ENCODE results near the gene S100PBP. TPM values are rescaled to one million over a fixed set of nuclear protein-coding genes. Genes with fewer than 3 reads are reported as not detected.

The S100PBP gene
- total RNA-seq, 1 experiment from 2014 or later: 50.1 TPM

- no peak overlapping the region for H2BK12ac ChIP-seq (ENCODE audit: insufficient read length, low read depth, low read length)
- H3K79me1 ChIP-seq (ENCODE audit: insufficient read depth, low read depth, low read length, poor library complexity, severe bottlenecking): peaks cover 11% of the 10 kb centered on the region
- H3K27ac ChIP-seq (ENCODE audit: insufficient read length, low read depth, low read length): no peak overlapping the region
- TF ChIP-seq CTCF (conservative IDR thresholded peaks at IDR 0.05): no peak
- no peak overlapping the region for H4K91ac ChIP-seq (ENCODE audit: insufficient read length, low read depth, low read length)
- no peak overlapping the region for H2AK5ac ChIP-seq (ENCODE audit: insufficient read length, low read length)
- DNase-seq: no peak
- no peak overlapping the region for H3K9ac ChIP-seq (ENCODE audit: extremely low read depth, insufficient read length, low read length)
- no peaks in the 10 kb centered on the region for H4K20me1 ChIP-seq (ENCODE audit: control insufficient read depth, insufficient read depth, insufficient read length)
- H3T11ph ChIP-seq (ENCODE audit: low read length): no peak overlapping the region
- no peak overlapping the region for H4K8ac ChIP-seq (replicated peaks; ENCODE audit: insufficient read length, low read depth, low read length)
- no peaks in the 10 kb centered on the region for H3K27me3 Mint-ChIP-seq (ENCODE audit: low read depth)
- no peak overlapping the region for H2BK120ac ChIP-seq (ENCODE audit: low read depth, low read length, poor library complexity, severe bottlenecking)
- H2BK5ac ChIP-seq (ENCODE audit: insufficient read length, low read length): no peak overlapping the region
- H3K23me2 ChIP-seq (ENCODE audit: insufficient read length, low read depth, low read length, poor library complexity, severe bottlenecking): no peaks in the 10 kb centered on the region
- peaks cover 7% of the 10 kb centered on the region; the same call in 1 of the 2 replicates for H3K79me2 ChIP-seq (ENCODE audit: insufficient read depth, low read length)
- H4K5ac ChIP-seq (ENCODE audit: insufficient read length, low read depth, low read length): no peak overlapping the region
- peak overlapping the region in 1 of 3 experiments; percentile 27; a peak in 1 of 7 replicates for H3K27ac Mint-ChIP-seq
- no CpG with 5 or more reads among the region's 4 CpGs for WGBS (ENCODE audit: extremely low coverage, insufficient read length, low lambda C conversion rate)
- no peak overlapping the region for H2BK20ac ChIP-seq (ENCODE audit: low read depth, low read length, poor library complexity, severe bottlenecking)
- no peak overlapping the region for H2AFZ ChIP-seq (ENCODE audit: low read length)
- no peak overlapping the region for H3K18ac ChIP-seq (ENCODE audit: insufficient read length, low read depth, low read length)
- no peak overlapping the region for H3K56ac ChIP-seq (ENCODE audit: insufficient read length, low read depth, low read length)
- H3K9me3 Mint-ChIP-seq: peaks cover 0 to 4% of the 10 kb centered on the region in 2 experiments; a peak in 4 of 5 replicates
- peaks cover 11 to 13% of the 10 kb centered on the region in 2 experiments for H3K4me1 Mint-ChIP-seq
- no peak overlapping the region for H3K4ac ChIP-seq (ENCODE audit: low read depth, low read length)
- no peaks in the 10 kb centered on the region; the same call in 1 of the 2 replicates for H3K4me1 ChIP-seq (ENCODE audit: insufficient read depth, low read length)
- H3K23ac ChIP-seq (ENCODE audit: insufficient read length, low read depth, low read length): no peak overlapping the region
- H3K4me3 Mint-ChIP-seq: no peak overlapping the region
- H3K36me3 Mint-ChIP-seq (ENCODE audit: insufficient read depth in 1 of 3, low read depth in 3 of 3): peaks cover 86 to 96% (median 95%) of the 10 kb centered on the region in 3 experiments
- H3K4me2 ChIP-seq (ENCODE audit: insufficient read depth, insufficient read length, low read length): no peak overlapping the region
- no peaks in the 10 kb centered on the region for H3K27me3 ChIP-seq (ENCODE audit: insufficient read depth, low read length)
- no peak overlapping the region for H2BK15ac ChIP-seq (ENCODE audit: low read depth, low read length)
- H3K9me3 ChIP-seq (ENCODE audit: control insufficient read depth, low read depth, low read length): no peaks in the 10 kb centered on the region
- no peak overlapping the region for H3K14ac ChIP-seq (ENCODE audit: insufficient read depth, low read length)
These were observed 10.4 kb upstream of the S100PBP start for GRCh38 chr1:32806910-32807523.
